ENCODE measurements around the gene SOS1.

GRCh38 chr2:39123436-39123999 lies 2.7 kb upstream of the SOS1 start:
- TF ChIP-seq POLR2AphosphoS5 (IDR thresholded peaks at IDR 0.05; ENCODE audit: low read depth, low read length) (no peak), REST (IDR thresholded peaks at IDR 0.05; ENCODE audit: insufficient read depth in 1 of 2, low read depth in 2 of 2, low read length in 2 of 2) (no peak), TAF1 (IDR thresholded peaks at IDR 0.05; ENCODE audit: borderline replicate concordance, insufficient read depth, low read length) (no peak), SIN3A (IDR thresholded peaks at IDR 0.05; ENCODE audit: borderline replicate concordance, insufficient read depth, low read length) (no peak), FOXP2 (optimal IDR thresholded peaks at IDR 0.05; ENCODE audit: borderline replicate concordance, extremely low read depth, extremely low read length, insufficient read depth) (no peak)
